SIG-M5 treated with dmso at 0.1 percent for 504 hours (cell line): ENCODE results near the gene CNR2.
"Not testable (repeated sequence)": the region's sequence is repeated elsewhere in the genome, so short reads cannot be mapped to it uniquely, and the experiment has no call there.

Experiments
- DNase-seq: peaks from one replicate; lab custom pipeline; 2025; ENCODE audit not compliant: unreplicated experiment; lab: John Stamatoyannopoulos, UW

CNR2 gene

DNA sequence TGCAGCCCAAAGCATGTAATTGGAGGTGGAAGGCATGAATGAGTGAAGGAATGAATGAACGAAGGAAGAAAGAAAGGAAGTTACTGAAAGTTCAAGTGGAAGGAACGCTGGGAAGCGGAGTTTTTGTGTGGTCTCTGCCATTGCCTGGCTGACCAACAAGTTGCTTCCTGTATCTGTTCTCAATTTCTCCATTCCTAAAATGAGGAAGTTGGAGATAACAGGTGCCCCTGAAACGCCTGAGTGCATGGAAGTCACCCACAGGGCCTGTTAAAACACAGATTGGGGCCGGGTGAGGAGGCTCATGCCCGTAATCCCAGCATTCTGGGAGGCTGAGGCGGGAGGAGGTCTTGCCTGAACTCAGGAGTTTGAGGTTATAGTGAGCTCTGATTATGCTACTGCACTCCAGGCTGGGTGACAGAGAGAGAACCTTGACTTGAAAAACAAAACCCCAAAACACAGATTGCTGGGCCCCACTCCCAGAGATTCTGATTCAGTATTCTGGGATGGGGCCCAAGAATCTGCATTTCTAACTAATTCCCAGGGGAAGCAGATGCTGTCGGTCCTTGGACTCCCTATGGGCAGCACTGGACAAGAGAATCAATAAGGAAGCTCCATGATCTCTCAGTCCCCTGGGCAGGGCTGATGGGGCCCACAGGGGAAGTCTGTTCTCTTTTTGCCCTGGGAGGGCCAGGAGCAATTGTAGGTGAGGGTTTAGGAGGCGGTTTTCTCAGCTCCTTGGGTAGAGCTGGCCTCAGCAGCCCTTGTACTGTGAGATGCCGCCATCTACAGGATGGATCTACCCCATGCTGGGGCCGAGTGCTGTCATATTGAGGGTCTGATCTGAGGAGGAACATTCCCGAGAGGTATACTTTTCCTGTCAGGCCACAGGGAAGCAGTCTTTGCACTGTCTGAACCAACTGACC is 3.3 kb upstream of the CNR2 start:
- peak; percentile 65 for DNase-seq

DNA sequence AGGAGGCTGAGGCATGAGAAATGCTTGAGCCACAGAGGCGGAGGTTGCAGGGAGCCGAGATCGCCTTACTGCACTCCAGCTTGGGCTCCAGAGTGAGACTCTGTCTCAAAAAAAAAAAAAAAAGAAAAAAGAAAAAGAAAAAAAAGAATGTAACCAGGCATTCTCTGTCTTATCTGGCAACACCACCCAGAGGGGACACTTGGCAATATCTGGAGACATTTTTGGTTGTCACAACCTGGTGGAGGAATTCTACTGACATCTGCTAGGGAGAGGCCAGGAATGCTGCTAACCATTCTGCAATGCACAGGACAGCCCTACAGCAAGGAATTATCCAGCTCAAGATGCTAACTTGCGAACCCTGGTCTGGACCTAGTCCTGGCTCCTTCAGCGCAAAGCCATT is 2.3 kb upstream of the CNR2 start:
- no peak for DNase-seq

DNA sequence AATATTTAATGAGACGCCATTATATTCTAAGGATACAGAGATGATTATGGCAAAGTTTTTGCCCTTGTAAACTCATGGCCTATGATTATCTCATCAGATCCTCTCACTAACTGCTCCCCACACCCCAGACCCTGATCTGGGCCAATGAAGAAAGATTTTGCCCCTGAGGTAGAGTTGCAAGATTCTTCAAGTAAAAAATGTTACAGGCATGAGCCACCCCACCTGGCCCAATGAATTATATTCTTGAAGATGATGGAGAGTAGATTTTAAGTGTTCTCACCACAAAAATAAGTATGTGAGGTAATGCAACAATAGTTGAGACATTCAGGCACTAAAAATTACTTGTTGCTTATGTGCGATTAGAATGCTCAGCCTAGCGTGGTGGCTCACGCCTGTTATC is 1.8 kb upstream of the CNR2 start:
- no peak for DNase-seq

DNA sequence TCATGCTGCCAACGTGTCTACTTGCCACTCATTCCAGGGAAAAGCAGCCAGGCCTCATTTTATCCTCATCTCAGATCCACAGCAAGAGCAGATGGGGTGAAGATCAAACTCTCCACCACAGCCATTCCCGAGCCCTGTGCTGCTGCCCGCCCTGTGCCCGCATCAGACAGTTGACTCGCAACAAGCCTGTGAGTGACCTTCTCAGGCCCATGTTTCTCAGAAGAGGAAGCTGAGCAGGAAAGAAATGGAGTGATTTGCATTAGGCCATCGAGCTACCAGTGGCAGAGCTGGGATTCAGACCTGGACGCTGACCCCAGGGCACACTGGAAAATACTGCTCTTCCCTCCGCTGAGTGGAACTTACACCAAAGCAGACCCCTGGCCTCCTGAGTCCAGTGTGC is 1.2 kb downstream of the CNR2 start:
- DNase-seq = no peak

DNA sequence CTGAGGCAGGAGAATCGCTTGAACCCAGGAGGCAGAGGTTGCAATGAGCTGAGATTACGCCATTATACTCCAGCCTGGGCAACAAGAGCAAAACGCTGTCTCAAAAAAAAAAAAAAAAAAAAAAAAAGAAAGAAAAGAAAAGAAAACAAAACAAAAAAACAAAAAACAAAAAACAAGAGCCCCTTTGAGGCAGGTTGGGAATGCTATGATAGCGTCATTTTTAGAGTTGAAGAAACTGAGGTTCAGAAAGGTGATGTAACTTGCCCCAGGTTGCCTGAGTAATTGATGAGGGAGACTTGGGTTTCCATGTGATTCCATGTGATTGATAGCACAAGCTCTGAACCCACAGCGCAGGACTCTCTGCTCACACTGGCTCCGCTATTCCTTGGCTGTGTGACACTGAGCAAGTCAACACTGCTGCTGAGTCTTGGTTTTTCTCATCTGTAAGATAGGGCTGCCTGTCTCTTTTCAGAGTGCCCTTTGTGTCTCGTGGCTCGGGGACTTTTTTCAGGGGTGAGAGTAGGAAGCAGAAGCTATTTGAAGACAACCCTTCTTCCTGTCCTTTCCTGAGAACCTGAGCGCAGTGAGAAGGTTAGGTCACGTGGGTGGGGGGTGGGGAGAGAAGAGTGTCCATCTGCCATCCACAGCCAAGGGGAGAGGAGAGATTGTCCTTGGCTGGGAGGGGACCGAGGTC is 2.5 kb downstream of the CNR2 start:
- no peak for DNase-seq

DNA sequence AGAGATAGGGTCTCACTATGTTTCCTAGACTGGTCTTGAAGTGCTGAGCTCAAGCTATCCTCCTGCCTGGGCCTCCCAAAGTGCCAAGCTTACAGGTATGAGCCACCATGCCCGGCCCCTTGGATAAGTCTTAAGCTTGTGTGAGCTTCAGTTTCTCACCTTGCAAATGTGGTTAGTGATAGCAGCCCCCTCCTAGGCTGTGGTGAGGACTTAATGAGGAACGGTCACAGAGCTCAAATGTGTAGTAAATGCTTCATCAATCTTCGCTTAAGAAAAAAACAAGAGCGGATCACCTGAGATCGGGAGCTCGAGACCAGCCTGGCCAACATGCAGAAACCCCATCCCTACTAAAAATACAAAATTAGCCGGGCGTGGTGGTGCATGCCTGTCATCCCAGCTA is 3.0 kb downstream of the CNR2 start:
- DNase-seq = no peak

DNA sequence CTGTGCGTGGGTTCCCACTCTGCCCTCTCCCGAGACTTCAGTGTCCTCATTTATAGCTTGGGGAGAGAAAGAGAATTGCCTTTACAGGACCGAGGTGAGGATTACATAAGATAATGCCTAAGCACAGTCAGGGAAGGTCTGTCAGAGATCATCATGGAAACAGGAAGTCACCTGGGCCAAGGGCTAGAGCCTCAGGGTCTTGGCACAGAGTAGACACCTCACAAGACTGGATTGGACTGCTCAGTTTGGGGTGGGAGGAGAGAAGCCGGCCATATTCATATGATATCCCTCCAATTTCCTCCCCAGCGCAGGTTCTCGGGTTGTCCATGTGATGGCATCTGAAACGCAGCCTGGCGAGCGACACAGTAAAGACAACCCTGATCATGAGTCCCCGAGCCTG is 3.8 kb downstream of the CNR2 start:
- DNase-seq = peak; percentile 45

DNA sequence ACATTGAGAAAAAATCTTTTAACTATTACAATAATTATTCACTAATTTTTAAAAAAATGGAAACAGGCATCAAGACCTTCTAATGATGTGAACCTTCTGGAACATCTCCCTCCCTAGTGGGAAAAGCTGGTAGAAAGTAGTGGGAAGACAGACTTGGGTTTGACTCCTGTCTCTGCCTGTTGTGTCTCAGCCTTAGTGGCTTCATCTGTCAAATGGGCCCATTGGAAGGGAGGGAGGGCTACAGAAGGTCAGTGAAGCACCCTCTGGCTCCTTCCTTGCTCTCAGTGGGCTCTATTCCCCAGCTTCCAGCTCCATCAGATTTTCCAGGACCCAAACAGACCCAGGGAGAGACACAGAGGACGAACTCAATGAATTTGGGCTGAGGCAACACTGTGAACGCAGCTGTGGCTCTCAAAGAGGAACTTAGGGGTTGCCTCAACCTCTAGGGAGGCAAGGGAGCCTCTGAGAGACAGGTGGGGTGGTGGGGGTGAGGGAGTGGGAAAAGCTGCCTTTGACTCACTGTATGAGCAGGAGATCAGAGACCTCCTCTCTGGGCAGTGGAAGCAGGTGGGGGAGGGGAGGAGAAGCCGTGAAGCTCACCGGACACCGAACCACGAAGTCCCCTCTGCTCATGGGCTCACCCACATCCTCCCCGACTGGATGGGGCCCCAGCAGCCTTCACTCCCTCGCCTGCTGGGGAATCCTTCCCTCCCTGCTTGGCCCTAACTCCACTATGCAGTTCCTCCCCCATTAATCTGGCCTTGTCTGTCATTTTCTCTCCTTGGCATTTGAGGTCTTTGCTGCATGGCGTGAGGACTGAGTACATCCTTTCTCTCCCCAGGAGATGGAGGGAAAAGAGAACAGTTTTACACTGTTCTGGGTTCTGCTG is 4.5 kb downstream of the CNR2 start:
- DNase-seq = peak; percentile 89

DNA sequence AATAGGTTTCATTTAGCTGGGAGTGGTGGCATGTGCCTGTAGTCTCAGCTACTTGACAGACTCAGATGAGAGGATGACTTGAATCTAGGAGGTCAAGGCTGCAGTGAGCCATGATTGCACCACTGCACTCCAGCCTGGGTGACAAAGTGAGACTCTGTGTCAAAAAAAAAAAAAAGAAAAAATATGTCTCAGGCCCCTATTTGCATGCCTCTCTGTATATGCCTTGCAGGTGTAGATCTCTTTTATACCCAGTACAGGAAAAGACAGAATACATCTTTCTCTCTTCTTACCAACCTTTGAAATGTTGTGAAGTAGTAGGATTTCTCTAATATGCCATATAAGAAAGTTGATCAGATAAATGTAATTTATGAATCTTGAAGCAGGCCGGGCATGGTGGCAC is 6.4 kb downstream of the CNR2 start:
- DNase-seq = no peak

DNA sequence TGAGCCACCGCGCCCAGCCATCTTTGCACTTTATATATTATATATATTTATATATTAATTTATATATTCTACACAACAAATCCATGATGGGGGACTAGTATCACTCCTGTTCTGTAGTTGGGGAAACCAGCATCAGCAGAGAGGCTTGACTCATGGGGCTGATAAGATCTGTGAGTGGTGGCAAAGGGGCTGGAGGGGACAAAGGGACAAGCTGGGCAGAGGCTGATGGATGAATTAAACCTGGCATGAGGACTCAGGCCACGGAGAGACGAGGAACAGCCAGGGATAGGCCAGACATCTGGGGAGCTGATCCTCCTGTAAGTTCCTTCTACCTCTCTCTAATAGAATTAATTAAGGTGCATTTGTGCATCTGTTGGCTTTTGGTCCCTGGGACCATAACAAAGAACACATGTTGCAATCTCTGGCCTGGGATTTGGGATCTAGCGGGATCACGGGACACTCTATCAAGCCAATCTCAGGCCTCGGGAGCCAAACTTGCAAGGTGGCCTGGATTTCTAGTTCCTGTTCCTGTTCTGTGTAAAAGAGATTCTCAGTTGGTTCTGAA is 7.6 kb downstream of the CNR2 start:
- DNase-seq = no peak

DNA sequence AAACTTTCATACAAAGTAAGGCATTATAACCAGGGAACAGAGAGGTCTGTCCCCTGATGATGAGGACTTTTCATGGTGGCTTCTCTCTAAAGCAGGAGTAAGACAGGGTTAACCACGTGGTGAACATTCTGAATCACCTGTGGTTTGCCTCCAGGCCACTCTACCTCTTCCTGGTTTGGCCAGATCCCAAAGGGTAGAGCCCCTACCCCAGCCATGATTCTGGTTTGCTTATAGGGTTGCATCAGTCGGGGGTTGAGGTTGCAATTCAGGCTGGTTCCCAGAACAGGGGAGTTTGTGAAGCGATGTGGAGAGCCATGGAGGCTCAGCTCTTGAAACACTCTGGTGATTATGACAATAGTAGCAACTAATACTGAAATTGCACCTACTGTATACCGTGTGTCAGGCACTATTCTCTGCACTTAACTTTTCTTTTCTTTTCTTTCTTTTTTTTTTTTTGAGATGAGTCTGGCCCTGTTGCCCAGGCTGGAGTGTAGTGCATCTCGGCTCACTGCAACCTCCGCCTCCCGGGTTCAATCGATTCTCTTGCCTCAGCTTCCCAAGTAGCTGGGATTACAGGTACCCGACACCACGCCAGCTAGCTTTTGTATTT is 8.3 kb downstream of the CNR2 start:
- no peak for DNase-seq

DNA sequence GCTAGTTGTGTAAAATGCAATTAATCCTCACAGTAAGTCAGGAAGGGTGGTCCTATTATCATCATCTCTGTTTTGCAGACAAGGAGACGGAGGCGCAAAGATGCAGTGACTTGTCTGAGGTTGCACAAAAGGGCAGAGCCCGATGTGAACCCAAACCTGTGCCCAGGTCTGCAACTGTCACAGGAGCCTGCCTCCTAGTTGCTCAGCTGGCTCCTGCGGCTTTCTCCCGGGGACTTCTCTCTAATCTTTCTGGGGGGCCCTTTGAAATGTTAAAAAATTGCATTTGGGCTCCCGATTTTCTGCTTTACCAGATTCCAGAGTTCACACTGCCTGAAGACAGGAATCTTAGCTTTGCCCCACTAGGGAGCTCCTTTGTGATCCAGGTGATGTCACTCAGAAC is 9.4 kb downstream of the CNR2 start:
- DNase-seq = no peak

DNA sequence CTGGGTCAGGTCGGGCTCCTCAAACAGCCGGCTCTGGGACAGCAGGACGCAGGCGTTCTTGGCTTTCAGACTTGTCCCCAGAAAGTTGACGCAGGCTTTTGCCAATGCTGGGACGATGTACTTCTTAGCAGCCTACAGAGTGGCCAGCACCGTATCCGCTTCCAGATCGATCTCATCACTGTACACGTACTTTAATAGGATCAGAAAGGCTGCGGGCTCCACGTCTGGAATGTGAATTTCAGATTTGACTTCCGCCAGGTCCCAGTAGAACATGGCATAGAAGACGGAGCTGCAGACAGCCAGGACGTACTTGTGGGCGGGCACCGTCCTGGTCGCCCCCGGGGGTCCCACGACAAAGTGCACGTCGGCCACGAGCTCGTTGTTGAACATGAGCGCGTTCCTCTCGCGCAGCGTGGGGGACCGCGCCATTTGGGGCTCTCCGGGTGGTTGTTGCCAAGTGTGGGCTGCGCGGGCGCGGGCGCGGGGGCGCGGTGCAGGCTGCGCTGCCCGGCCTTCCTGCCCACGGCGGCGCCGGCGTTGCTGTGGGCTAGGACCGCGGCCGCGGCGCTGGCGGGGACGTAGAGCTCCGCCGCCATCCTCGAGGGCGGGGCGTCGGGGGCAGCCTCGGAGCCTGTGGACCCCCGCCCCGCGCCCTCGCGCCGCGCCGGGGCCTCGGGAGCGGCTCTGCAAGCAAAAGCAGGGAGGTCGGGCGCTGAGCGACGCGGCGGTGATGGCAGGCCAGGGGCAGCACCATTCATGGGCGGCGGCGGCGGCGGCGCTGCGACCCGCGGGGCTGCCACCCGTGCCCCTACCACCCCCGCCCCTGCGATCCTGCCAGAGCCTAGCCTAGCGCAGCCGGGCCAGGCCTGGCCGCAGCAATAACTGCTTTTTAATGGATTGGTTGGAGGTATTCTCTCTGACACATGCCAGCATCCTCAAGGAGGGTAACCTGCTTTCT is 10.6 kb downstream of the CNR2 start:
- no peak for DNase-seq

DNA sequence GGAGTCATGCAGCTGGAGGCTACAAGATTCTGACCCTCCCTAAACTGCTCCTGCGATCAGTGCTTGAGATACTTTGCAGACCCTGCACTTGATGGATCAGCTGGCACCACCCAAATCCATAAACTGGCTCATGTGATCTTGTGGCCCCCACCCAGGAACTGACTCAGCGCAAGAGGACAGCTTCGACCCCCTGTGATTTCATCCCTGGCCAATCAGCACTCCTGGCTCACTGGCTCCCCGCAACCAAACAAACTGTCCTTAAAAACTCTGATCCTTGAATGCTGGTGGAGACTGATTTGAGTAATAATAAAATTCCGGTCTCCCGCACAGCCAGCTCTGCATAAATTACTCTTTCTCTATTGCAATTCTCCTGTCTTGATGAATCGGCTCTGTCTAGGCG is 13.1 kb downstream of the CNR2 start:
- DNase-seq = not testable (repeated sequence)

DNA sequence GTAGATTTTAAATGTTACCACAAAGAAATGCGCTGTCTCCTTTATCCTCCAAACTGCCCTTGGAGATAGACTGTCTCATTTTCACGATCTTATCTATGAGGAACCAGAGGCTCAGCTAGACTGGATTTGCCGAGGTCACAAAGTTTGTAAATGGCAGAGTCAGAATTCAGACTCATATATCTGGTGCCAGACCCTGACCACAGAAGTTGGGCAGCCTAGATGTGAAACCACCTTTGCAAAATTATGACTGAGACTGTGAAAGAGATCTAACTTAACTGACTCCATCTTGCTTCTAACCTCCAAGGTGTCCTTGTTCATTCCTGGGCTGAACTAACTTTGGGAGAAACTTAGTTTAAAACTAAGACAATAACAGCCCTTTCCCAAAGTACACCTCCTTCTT is 14.1 kb downstream of the CNR2 start:
- peak; percentile 47 for DNase-seq

DNA sequence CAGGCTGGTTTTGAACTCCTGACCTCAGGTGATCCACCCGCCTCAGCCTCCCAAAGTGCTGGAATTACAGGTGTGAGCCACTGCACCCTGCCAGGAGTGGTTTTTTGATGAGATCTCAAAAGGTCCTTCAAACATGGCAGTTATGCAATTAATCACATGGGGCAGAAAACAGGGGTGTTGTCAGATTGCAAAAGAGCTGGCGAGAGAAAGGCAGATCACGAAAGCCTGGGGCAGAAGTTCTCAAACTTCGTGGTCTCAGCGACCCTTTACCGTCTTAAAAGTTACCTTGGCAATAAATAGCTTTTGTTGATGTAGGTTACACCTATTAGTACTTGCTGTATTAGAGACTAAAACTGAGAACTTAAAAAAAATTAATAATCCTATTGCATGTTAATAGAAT is 16.1 kb downstream of the CNR2 start:
- DNase-seq = peak; percentile 77

DNA sequence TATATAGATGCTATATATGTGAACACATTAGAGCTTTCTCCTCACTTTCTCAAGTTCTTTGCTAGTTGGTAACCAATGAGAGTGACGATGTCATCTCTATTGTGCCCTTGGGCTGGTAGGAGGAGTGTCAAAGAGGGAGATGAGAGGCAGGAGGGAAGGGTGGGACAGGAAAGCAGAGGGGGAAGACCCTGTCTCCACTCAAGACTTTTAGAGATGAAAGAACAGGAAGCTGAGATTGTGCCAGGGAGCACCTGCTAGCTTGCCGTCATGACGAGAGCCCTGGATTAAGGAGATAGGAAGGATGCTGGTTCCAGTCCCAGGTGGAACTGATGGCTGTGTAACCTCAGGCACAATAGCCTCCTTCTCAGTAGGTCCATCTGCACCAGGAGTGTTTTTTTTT is 16.7 kb downstream of the CNR2 start:
- DNase-seq = no peak

DNA sequence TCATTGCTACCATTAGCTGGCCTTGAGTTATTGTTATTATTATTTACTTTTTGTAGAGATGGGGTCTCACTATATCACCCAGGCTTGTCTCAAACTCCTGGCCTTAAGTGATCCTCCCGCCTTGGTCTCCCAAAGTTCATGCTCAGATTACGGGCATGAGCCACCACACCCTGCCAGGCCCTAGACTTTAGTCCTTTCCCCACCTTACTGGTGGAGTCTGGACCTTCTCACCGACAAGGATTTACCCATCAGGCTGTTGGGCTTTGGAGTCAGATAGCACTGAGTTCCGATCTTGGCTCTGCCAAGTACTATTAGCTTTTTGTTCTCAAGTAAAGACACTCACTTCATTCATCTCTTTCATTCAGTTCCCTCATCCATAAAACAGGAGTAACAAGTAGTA is 17.2 kb downstream of the CNR2 start:
- DNase-seq = no peak

DNA sequence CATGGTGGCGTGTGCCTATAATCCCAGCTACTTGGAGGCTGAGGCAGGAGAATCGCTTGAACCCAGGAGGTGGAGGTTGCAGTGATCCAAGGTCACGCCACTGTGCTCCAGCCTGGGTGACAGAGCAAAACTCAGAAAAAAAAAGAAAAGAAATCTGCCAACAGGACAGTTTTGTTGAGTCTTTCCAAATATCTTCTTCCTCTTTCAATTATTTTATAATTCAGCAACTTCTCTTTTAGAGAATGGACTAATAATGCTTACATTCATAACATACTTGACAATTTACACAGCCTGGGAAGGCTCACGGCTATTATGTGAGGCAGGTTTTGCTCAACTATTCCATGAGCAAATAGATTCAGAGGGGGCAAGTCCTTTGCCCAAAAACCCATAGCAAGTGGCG is 18.1 kb downstream of the CNR2 start:
- peak; percentile 52 for DNase-seq

DNA sequence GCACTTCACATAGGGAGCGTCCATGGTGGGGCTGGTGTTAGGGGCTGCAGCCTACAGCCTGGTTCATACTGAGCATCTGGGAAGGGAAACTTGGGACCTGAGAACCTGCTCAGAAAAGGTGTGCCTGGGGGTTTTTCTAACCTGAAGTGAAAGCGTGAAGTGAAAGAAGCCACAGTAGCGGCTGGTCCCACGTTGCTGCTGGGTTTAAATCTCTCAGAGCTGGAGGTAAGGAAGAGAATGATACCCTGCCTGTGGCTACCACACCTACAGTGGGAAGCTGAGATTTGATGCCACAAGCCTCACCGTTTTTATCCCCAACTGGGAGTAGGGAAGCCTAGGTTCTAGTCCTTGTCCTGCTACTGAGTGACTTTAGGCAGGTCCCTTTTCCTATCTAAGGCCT is 24.1 kb downstream of the CNR2 start:
- DNase-seq = no peak
